ENCODE results near the gene ACTN4.

DNA sequence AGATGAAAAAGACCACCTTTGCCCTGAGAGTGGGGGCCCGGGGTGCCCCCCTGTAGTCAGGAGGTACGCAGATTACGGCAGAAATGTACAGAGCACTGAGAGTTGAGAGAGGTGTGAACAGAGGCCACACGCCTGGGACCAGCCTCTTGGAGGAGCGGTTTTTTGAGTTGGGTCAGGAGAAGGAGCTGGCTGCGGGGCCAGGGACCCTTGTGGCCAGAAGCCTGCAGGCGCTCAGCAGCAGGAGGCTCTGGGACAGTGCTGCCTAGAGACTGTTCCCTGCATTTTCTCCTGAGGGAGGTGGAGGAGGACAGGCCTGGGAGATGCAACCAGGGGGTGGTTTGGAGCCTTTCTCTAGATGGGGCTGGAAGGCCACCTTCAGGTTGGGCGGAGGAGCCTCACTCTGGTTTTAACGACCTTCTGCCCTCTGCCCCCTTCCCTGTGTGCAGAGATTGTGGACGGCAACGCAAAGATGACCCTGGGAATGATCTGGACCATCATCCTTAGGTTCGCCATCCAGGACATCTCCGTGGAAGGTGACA, 57.1 kb downstream of the ACTN4 start:
- TF ChIP-seq, protein P1, sequence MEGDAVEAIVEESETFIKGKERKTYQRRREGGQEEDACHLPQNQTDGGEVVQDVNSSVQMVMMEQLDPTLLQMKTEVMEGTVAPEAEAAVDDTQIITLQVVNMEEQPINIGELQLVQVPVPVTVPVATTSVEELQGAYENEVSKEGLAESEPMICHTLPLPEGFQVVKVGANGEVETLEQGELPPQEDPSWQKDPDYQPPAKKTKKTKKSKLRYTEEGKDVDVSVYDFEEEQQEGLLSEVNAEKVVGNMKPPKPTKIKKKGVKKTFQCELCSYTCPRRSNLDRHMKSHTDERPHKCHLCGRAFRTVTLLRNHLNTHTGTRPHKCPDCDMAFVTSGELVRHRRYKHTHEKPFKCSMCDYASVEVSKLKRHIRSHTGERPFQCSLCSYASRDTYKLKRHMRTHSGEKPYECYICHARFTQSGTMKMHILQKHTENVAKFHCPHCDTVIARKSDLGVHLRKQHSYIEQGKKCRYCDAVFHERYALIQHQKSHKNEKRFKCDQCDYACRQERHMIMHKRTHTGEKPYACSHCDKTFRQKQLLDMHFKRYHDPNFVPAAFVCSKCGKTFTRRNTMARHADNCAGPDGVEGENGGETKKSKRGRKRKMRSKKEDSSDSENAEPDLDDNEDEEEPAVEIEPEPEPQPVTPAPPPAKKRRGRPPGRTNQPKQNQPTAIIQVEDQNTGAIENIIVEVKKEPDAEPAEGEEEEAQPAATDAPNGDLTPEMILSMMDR (IDR thresholded peaks at IDR 0.05) = no peak
- no peak for TF ChIP-seq POLR2A (IDR thresholded peaks at IDR 0.05)
